ENCODE measurements around the gene STON2.

GRCh38 chr14:81441626-81442134, 41.6 kb upstream of the STON2 start:
- TF ChIP-seq POLR2AphosphoS5 (IDR thresholded peaks at IDR 0.05; ENCODE audit: low read depth, low read length) (no peak), POLR2A (IDR thresholded peaks at IDR 0.05; ENCODE audit: low read depth, low read length) (no peak), TAF1 (IDR thresholded peaks at IDR 0.05; ENCODE audit: borderline replicate concordance, low read depth, low read length) (no peak)

Measured in GM12892 (cell line).